Endothelial cell of umbilical vein (primary cell): ENCODE results near the gene RTF2. TPM values are rescaled to one million over a fixed set of nuclear protein-coding genes. Genes with fewer than 3 reads are reported as not detected.

ENCODE experiments used
- BruUV-seq: library from RNA; stranded (reverse); fragments of 400-500 nt; replicated peaks from 2 replicates; lab custom pipeline; 2021; lab: Mats Ljungman, UMichigan
- CTCF ChIA-PET: fragments of 300-600, 350-600 bp; sonication (Branson Sonifier 250); formaldehyde crosslinking; loops from one replicate; lab custom pipeline; 2021; ENCODE audit warnings: antibody characterized with exemption, inconsistent platforms; lab: Charles Lee
- POLR2A ChIA-PET: fragments of 300-600, 350-600 bp; sonication (Branson Sonifier 250); formaldehyde crosslinking; loops from one replicate; lab custom pipeline; 2021; ENCODE audit warnings: antibody characterized with exemption, inconsistent platforms; lab: Charles Lee
- DNase-seq: peaks from one replicate; pipeline ENCODE4 v3.0.0-alpha.2; 2011; ENCODE audit warnings: low read depth, low spot score
- FAIRE-seq: peaks from 2 replicates; lab custom pipeline; 2011; peaks lifted over from hg19 to GRCh38; lab: Jason Lieb, UNC
- H2AFZ ChIP-seq: 2 replicates; pipeline ENCODE4 v1.6.0; 2012; ENCODE audit warnings: low read depth, low read length, control low read depth, inconsistent platforms
- H3K27ac ChIP-seq: 2 replicates; pipeline ENCODE4 v1.5.1; 2011; ENCODE audit warnings: low read depth, mild to moderate bottlenecking, control low read depth, low read length, moderate library complexity; ENCODE audit not compliant: insufficient read depth
- H3K27me3 ChIP-seq, 2 experiments: 2 replicates each; pipeline versions ENCODE4 v1.6.0 to v1.6.1; 2011; ENCODE audit warnings: low read length in 2 of 2, mixed read lengths in 1 of 2; ENCODE audit not compliant: control insufficient read depth in 2 of 2, insufficient read depth in 2 of 2
- H3K36me3 ChIP-seq, 2 experiments: 2 replicates in 1 of 2; 3 replicates in 1 of 2; pipeline ENCODE4 v1.5.1; 2011; ENCODE audit warnings: low read length in 2 of 2, mild to moderate bottlenecking in 1 of 2, moderate library complexity in 1 of 2; ENCODE audit not compliant: control insufficient read depth in 2 of 2, insufficient read depth in 2 of 2; ENCODE audit errors: extremely low read depth in 1 of 2
- H3K4me1 ChIP-seq: 3 replicates; pipeline ENCODE4 v1.5.1; 2011; ENCODE audit warnings: mild to moderate bottlenecking, low read length; ENCODE audit not compliant: control insufficient read depth, insufficient read depth; ENCODE audit errors: extremely low read depth
- H3K4me2 ChIP-seq: 2 replicates; pipeline ENCODE4 v1.6.1; 2011; ENCODE audit warnings: low read length, control low read depth, mixed read lengths; ENCODE audit not compliant: insufficient read depth
- H3K4me3 ChIP-seq, 3 experiments: fragments of 200-600 bp in 1 of 3; sonication (generic), shearing (Covaris generic) in 1 of 3; replicated peaks in 1 of 3; 2 replicates each; pipeline ENCODE4 v1.5.1; 2011 to 2016; ENCODE audit warnings: control low read depth in 3 of 3, low read length in 3 of 3, mild to moderate bottlenecking in 2 of 3, inconsistent platforms in 1 of 3, low read depth in 1 of 3, moderate library complexity in 1 of 3; ENCODE audit not compliant: insufficient read depth in 1 of 3
- H3K79me2 ChIP-seq: 2 replicates; pipeline ENCODE4 v1.6.0; 2012; ENCODE audit warnings: low read length, inconsistent platforms; ENCODE audit not compliant: control insufficient read depth, insufficient read depth
- H3K9ac ChIP-seq: replicated peaks from 2 replicates; pipeline ENCODE3; 2011; ENCODE audit warnings: low read length, control low read depth; ENCODE audit not compliant: insufficient read depth; ENCODE audit errors: extremely low read depth
- H3K9me1 ChIP-seq: replicated peaks from 3 replicates; pipeline ENCODE4 v1.6.0; 2011; ENCODE audit warnings: mild to moderate bottlenecking, low read length; ENCODE audit not compliant: control insufficient read depth, insufficient read depth; ENCODE audit errors: extremely low read depth
- H3K9me3 ChIP-seq: replicated peaks from 2 replicates; pipeline ENCODE4 v1.5.1; 2012; ENCODE audit warnings: low read length, inconsistent platforms; ENCODE audit not compliant: control insufficient read depth, insufficient read depth
- H4K20me1 ChIP-seq: replicated peaks from 2 replicates; pipeline ENCODE3; 2011; ENCODE audit warnings: mild to moderate bottlenecking, low read length; ENCODE audit not compliant: control insufficient read depth, insufficient read depth; ENCODE audit errors: extremely low read depth
- EZH2 ChIP-seq: IDR thresholded peaks from 2 replicates; pipeline ENCODE4 v1.6.1; 2012; ENCODE audit warnings: borderline replicate concordance, low read depth, mild to moderate bottlenecking, moderate library complexity, low read length, inconsistent platforms; ENCODE audit not compliant: severe bottlenecking
- POLR2A ChIP-seq: IDR thresholded peaks from 2 replicates; pipeline ENCODE4 v1.6.1; 2012; ENCODE audit warnings: low read depth, mild to moderate bottlenecking, control low read depth, low read length
- dilution Hi-C: fragments of 300-500 bp; cut with MboI; formaldehyde crosslinking; loops from one replicate; pipeline ENCODE4 v1.15.0; 2019; ENCODE audit warnings: low sequenced_read_pairs; ENCODE audit not compliant: extremely low pct_ligation_motif_present
- intact Hi-C: fragments of 100-400 bp; cut with micrococcal nuclease; formaldehyde crosslinking; loops from one replicate; pipeline ENCODE4 v1.10.0; 2022
- polyA plus RNA-seq, 4 experiments: library from polyadenylated mRNA; depleted of rRNA in 3 of 4; stranded (reverse) in 3 of 4; unstranded in 1 of 4; fragments of >200 nt; gene quantifications; 2 replicates each; pipeline versions ENCODE4 v1.2.1 to v1.2.3, GENCODE V29; 2011 to 2012; ENCODE audit warnings: missing spikeins in 1 of 4
- total RNA-seq: library from RNA; stranded (reverse); gene quantifications from 2 replicates; pipeline ENCODE4 v1.2.3, GENCODE V29; 2021

Gene RTF2
- total and polyA plus RNA-seq, 2 donors (not counting 3 experiments of a cell fraction or from before 2014, with no cell fraction given) = 68.8 to 84.7 TPM

DNA sequence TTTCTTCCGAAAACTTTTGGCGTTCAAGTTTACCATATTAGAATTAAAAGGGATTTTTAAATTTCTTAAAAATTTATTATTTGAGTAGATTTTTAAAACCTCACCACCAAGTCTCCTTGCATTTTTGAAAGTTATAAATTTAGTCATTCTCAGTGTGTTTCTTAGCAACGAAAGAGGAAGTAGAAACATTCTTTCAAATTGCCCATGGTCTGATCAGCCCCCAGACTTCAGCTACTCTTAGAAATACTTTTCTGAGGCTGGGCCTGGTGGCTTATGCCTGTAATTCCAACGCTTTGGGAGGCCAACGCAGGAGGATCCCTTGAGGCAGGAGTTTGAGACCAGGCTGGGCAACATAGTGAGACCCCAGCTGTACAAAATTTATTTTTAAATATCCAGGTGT, 15.1 kb upstream of the RTF2 start:
- no peak overlapping the region for H2AFZ ChIP-seq
- no peak overlapping the region for H3K9ac ChIP-seq
- TF ChIP-seq EZH2 = no peak
- intact Hi-C loops = no loop called here
- no peak overlapping the region for H3K4me2 ChIP-seq
- no peak for FAIRE-seq
- H4K20me1 ChIP-seq = no peaks in the 10 kb centered on the region
- H3K9me3 ChIP-seq = no peaks in the 10 kb centered on the region
- H3K27ac ChIP-seq = no peak overlapping the region
- no TSS peak for BruUV-seq
- dilution Hi-C loops = no loop called here
- H3K36me3 ChIP-seq = no peaks in the 10 kb centered on the region
- no peaks in the 10 kb centered on the region for H3K9me1 ChIP-seq
- H3K4me1 ChIP-seq = no peaks in the 10 kb centered on the region
- no peaks in the 10 kb centered on the region for H3K79me2 ChIP-seq
- ChIA-PET CTCF (no interaction called here), POLR2A (no interaction called here)
- no peak for DNase-seq
- no peak overlapping the region for H3K4me3 ChIP-seq
- H3K27me3 ChIP-seq = peaks cover 3 to 13% of the 10 kb centered on the region in 2 experiments

DNA sequence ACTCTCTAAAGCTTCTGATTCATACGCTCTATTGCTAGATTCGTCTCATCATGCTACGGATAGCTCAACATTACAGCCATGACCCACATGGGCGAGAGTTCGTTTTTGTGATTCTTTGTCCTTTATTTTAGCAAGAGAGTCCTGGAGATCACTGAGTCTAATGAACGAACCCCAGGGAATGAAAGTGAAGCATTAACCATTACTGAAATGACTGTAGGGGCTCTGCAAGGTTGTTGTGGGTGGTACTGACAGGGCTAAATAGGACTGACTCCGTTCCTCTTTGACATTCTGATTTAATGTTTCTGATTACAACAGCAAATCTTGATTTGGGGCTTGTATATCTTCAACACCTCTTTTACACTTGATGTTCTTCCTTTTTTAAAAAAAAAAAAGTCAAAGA, 13.7 kb upstream of the RTF2 start:
- Histone ChIP-seq H3K9ac (no peak overlapping the region), H3K27ac (no peak overlapping the region), H3K4me2 (no peak overlapping the region), H3K27me3 (peaks cover 3 to 16% of the 10 kb centered on the region in 2 experiments), H3K4me3 (no peak overlapping the region), H3K9me3 (no peaks in the 10 kb centered on the region), H3K79me2 (no peaks in the 10 kb centered on the region), H3K9me1 (no peaks in the 10 kb centered on the region), H4K20me1 (no peaks in the 10 kb centered on the region), H3K4me1 (no peaks in the 10 kb centered on the region), H2AFZ (no peak overlapping the region), H3K36me3 (no peaks in the 10 kb centered on the region)
- ChIA-PET CTCF (interaction anchor here (1.9 kb wide), 1 partner anchor 9 kb away, joined by 6 read pairs; no protein-coding TSS in a partner anchor), POLR2A (no interaction called here)
- FAIRE-seq = no peak
- no peak for DNase-seq
- dilution Hi-C loops = no loop called here
- no peak for TF ChIP-seq POLR2A
- intact Hi-C loops = no loop called here
- BruUV-seq = no TSS peak
